Ovary (tissue), 3 donors: ENCODE measurements around the gene POU6F2.

Experiments used
- EP300 ChIP-seq: sonication (generic); formaldehyde crosslinking; IDR thresholded peaks from one replicate; pipeline ENCODE4 v1.6.1; 2017; ENCODE audit warnings: antibody characterized with exemption
- TF ChIP-seq, protein P1 (sequence below), 3 donors: fragments of 450-650 bp in 2 of 3; fragments of 200-600 bp in 1 of 3; IDR thresholded peaks; one replicate each; pipeline versions ENCODE4 v1.5.1 to v1.8.0; 2016 to 2022; ENCODE audit warnings: antibody characterized with exemption in 3 of 3, mild to moderate bottlenecking in 1 of 3
- donor health status: DM: no; HTN: no; CAD: no.

DNA sequence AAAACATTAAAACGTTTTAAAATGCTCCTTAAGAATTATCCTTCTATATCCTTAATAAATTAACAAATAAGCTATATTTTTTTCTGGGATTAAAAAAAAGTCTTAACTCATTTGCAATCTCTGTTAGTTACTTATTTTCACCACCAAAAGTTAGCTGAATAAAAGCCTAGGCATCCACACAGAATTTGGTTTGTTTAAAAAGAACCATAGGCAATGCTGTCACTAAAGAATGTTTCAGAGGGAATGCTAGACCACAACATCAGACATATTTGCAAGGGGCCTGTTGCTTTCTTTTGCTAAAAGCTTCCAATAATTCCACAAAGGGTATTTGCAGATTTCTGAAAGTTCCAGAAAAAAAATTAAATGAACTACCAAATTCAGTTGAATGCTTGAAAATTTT, 244.2 kb downstream of the POU6F2 start:
- TF ChIP-seq, protein P1, sequence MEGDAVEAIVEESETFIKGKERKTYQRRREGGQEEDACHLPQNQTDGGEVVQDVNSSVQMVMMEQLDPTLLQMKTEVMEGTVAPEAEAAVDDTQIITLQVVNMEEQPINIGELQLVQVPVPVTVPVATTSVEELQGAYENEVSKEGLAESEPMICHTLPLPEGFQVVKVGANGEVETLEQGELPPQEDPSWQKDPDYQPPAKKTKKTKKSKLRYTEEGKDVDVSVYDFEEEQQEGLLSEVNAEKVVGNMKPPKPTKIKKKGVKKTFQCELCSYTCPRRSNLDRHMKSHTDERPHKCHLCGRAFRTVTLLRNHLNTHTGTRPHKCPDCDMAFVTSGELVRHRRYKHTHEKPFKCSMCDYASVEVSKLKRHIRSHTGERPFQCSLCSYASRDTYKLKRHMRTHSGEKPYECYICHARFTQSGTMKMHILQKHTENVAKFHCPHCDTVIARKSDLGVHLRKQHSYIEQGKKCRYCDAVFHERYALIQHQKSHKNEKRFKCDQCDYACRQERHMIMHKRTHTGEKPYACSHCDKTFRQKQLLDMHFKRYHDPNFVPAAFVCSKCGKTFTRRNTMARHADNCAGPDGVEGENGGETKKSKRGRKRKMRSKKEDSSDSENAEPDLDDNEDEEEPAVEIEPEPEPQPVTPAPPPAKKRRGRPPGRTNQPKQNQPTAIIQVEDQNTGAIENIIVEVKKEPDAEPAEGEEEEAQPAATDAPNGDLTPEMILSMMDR (IDR thresholded peaks at IDR 0.05): no peak
- no peak for TF ChIP-seq EP300
